Heart right ventricle (tissue), 16 donors: ENCODE measurements around the gene TEDC1. TPM values are rescaled to one million over a fixed set of nuclear protein-coding genes. Genes with fewer than 3 reads are reported as not detected.

Experiments
- ATAC-seq, 8 donors: fragments of 200-7000 bp; cut with Tn5 transposase; one replicate each; pipeline ENCODE4 v1.9.1; 2020; ENCODE audit warnings: mild to moderate bottlenecking in 8 of 8, moderate library complexity in 8 of 8, moderate number of reproducible peaks in 1 of 8
- DNase-seq, 2 donors: peaks; one replicate each; pipeline ENCODE4 v3.0.0-alpha.2; 2020
- H3K27ac ChIP-seq, 10 donors: fragments of 200-600 bp; sonication (generic) in 2 of 10; one replicate each; pipeline versions ENCODE4 v1.5.0 to v1.8.0; 2020 to 2022; ENCODE audit warnings: mild to moderate bottlenecking in 3 of 10
- H3K27me3 ChIP-seq, 7 donors: fragments of 200-600 bp; one replicate each; pipeline ENCODE4 v1.8.0; 2021 to 2022; ENCODE audit warnings: mild to moderate bottlenecking in 2 of 7
- H3K36me3 ChIP-seq, 9 donors: fragments of 200-600 bp; sonication (generic) in 1 of 9; one replicate each; pipeline versions ENCODE4 v1.5.0 to v1.8.0; 2020 to 2022; ENCODE audit warnings: mild to moderate bottlenecking in 2 of 9
- H3K4me1 ChIP-seq, 9 donors: fragments of 200-600 bp; sonication (generic) in 1 of 9; one replicate each; pipeline versions ENCODE4 v1.5.0 to v1.8.0; 2020 to 2022; ENCODE audit warnings: mild to moderate bottlenecking in 4 of 9
- H3K4me3 ChIP-seq, 10 donors: fragments of 200-600 bp; sonication (generic) in 2 of 10; one replicate each; pipeline versions ENCODE4 v1.5.0 to v1.8.0; 2020 to 2022; ENCODE audit warnings: mild to moderate bottlenecking in 7 of 10, moderate library complexity in 2 of 10
- H3K9me3 ChIP-seq, 11 donors: fragments of 200-600 bp in 10 of 11; sonication (generic) in 2 of 11; one replicate each; pipeline versions ENCODE4 v1.5.0 to v1.8.0; 2013 to 2022; ENCODE audit warnings: mild to moderate bottlenecking in 2 of 11, control low read depth in 1 of 11, moderate library complexity in 1 of 11
- CTCF ChIP-seq, 9 donors: fragments of 200-600 bp; sonication (generic) in 2 of 9; IDR thresholded peaks; one replicate each; pipeline versions ENCODE4 v1.5.0 to v1.8.0; 2021 to 2022; ENCODE audit warnings: antibody characterized with exemption in 9 of 9, mild to moderate bottlenecking in 5 of 9, moderate library complexity in 1 of 9
- WGBS, 2 donors: extraction: QIAGEN DNeasy Blood & Tissue Kit; methylation state at CpG; one replicate each; pipeline ENCODE4 v1.1.7; 2013; ENCODE audit warnings: inconsistent platforms in 1 of 2; 5-methylcytosine and 5-hydroxymethylcytosine counted together
- intact Hi-C, 10 donors: fragments of 100-400 bp; cut with DNase I; formaldehyde crosslinking; loops; one replicate each; pipeline versions ENCODE4 v1.11.1 to v1.14.2; 2022
- polyA plus RNA-seq, 2 donors: library from polyadenylated mRNA; stranded (reverse); fragments of 200-250 nt; gene quantifications; one replicate each; pipeline ENCODE4 v1.2.3, GENCODE V29; 2013
- total RNA-seq, 10 donors: library from RNA; stranded (reverse); fragmentation: NEBNext Ultra II Directional in 3 of 10; extraction: Animal tissue kit (Norgen Biotek cat#: 25700) in 3 of 10; gene quantifications; one replicate each; pipeline versions ENCODE4 v1.2.1 to v1.2.4, GENCODE V29; 2021 to 2023
- donor health status: Arrhythmogenic right ventricular cardiomyopathy.
- donor health status: ischemic (EF 13 %, LVEDD 7.1; RV severe dilation, severe dysfunction).
- donor health status: healthy with polysubstance abuse.
- donor health status: DM: no; HTN: yes; CAD: no.
- donor health status: DM: no; HTN: no; CAD: no.
- donor health status: ischemic (EF 25% LVEDD 6.9; RV normal size, moderate dysfunction).
- donor health status: ischemic (EF 25% LVEDD 5.7; RV mildly dilated, moderate dysfunction).
- donor health status: healthy.
- donor health status: DM: yes; HTN: yes; CAD: no.
- donor health status: Ischemic cardiomyopathy.
- donor health status: ischemic (EF 35%, LVEDD 5.7; RV mildly dilated, moderate dysfunction).
- donor health status: nonischemic (EF 11% LVEDD 7.7; RV severe dilation, severe dysfunction).
- donor health status: DM: yes; HTN: yes; CAD: no.
- donor health status: PGD.
- donor health status: ischemic (EF 29% LVEDD 5.4; RV normal size, mild dysfunction).
- donor health status: nonischemic (EF 23%, LVEDD 6.1; RV moderate dilation, normal function).

Gene TEDC1
- total and polyA plus RNA-seq, 12 donors, result 2.3 to 10.0 (median 4.4) TPM

- intact Hi-C loops, result no loop called here
- no peak for DNase-seq
- no peaks in the 10 kb centered on the region for H3K9me3 ChIP-seq
- H3K4me1 ChIP-seq, result peaks cover 0 to 22% (median 12%) of the 10 kb centered on the region in 9 donors
- no peak overlapping the region for H3K27ac ChIP-seq
- H3K36me3 ChIP-seq, result no peaks in the 10 kb centered on the region
- H3K4me3 ChIP-seq, result no peak overlapping the region
- TF ChIP-seq CTCF (IDR thresholded peaks at IDR 0.05), result no peak
- WGBS, 2 donors, result 74 to 75% methylated on average over 21 of the region's 21 CpGs
- peaks cover 0 to 36% (median 18%) of the 10 kb centered on the region in 7 donors for H3K27me3 ChIP-seq
- ATAC-seq, result no peak
Measured at GRCh38 chr14:105533811-105534498, 42.9 kb downstream of the TEDC1 start.

- H3K4me3 ChIP-seq, result no peak overlapping the region
- ATAC-seq (no peak), DNase-seq (no peak)
- intact Hi-C loops, result no loop called here
- TF ChIP-seq CTCF (IDR thresholded peaks at IDR 0.05), result no peak
- peaks cover 0 to 36% (median 18%) of the 10 kb centered on the region in 7 donors for H3K27me3 ChIP-seq
- no peaks in the 10 kb centered on the region for H3K9me3 ChIP-seq
- no peaks in the 10 kb centered on the region for H3K36me3 ChIP-seq
- H3K4me1 ChIP-seq, result peaks cover 0 to 15% (median 8%) of the 10 kb centered on the region in 9 donors
- no peak overlapping the region for H3K27ac ChIP-seq
- WGBS, 2 donors, result 60 to 63% methylated on average over 13 of the region's 13 CpGs
Measured at GRCh38 chr14:105534586-105534985, 43.5 kb downstream of the TEDC1 start.

GRCh38 chr14:105536051-105536450 lies 45.0 kb downstream of the TEDC1 start:
- WGBS, 2 donors, result 79 to 83% methylated on average over 7 of the region's 7 CpGs
- H3K27ac ChIP-seq, result no peak overlapping the region
- DNase-seq (no peak), ATAC-seq (no peak)
- no peak overlapping the region for H3K4me3 ChIP-seq
- no peak for TF ChIP-seq CTCF (IDR thresholded peaks at IDR 0.05)
- intact Hi-C loops, result no loop called here
- H3K27me3 ChIP-seq, result peaks cover 0 to 36% (median 18%) of the 10 kb centered on the region in 7 donors
- H3K36me3 ChIP-seq, result no peaks in the 10 kb centered on the region
- peaks cover 0 to 9% (median 4%) of the 10 kb centered on the region in 9 donors for H3K4me1 ChIP-seq
- H3K9me3 ChIP-seq, result no peaks in the 10 kb centered on the region

GRCh38 chr14:105536691-105537579 lies 45.9 kb downstream of the TEDC1 start:
- no peak for TF ChIP-seq CTCF (IDR thresholded peaks at IDR 0.05)
- no peak for DNase-seq
- intact Hi-C loops, result no loop called here
- peaks cover 0 to 9% (median 4%) of the 10 kb centered on the region in 9 donors for H3K4me1 ChIP-seq
- no peak for ATAC-seq
- H3K4me3 ChIP-seq, result no peak overlapping the region
- no peaks in the 10 kb centered on the region for H3K36me3 ChIP-seq
- no peak overlapping the region for H3K27ac ChIP-seq
- no peaks in the 10 kb centered on the region for H3K9me3 ChIP-seq
- 76 to 81% methylated on average over 33 to 34 of the region's 34 CpGs for WGBS, 2 donors
- peaks cover 0 to 36% (median 18%) of the 10 kb centered on the region in 7 donors for H3K27me3 ChIP-seq
